ENCODE data around the gene EFNA2.
A peak's percentile ranks its signal among the peaks of the same experiment; 100 is the strongest.

DNA sequence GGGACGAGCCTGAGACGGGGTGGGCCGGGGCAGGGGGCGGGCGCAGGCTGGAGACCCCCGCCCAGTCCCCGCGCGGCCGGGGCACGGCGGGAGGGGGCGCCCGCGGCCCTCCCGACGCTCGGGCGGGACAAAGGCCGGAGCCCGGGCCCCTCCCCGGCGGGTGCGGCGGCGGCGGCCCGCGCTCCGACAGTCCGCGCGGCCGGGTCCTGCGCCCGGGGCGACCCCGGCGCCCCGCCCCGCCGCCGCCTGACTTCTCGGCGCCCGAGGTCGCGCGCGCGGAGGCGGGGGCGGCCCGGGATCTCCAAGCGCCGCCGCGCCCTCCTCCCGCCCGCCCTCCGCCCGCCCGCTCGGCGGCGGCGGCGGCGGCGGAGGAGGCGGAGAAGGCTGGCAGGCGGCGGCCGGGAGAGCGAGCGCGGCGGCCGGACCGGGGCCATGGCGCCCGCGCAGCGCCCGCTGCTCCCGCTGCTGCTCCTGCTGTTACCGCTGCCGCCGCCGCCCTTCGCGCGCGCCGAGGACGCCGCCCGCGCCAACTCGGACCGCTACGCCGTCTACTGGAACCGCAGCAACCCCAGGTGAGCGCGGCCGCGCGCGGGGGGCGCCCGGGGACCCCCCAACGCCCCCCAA is at the start of gene EFNA2:
- no peak for TF ChIP-seq CTCF (IDR thresholded peaks at IDR 0.05; ENCODE audit: poor library complexity, severe bottlenecking)
- TF ChIP-seq, protein P1, sequence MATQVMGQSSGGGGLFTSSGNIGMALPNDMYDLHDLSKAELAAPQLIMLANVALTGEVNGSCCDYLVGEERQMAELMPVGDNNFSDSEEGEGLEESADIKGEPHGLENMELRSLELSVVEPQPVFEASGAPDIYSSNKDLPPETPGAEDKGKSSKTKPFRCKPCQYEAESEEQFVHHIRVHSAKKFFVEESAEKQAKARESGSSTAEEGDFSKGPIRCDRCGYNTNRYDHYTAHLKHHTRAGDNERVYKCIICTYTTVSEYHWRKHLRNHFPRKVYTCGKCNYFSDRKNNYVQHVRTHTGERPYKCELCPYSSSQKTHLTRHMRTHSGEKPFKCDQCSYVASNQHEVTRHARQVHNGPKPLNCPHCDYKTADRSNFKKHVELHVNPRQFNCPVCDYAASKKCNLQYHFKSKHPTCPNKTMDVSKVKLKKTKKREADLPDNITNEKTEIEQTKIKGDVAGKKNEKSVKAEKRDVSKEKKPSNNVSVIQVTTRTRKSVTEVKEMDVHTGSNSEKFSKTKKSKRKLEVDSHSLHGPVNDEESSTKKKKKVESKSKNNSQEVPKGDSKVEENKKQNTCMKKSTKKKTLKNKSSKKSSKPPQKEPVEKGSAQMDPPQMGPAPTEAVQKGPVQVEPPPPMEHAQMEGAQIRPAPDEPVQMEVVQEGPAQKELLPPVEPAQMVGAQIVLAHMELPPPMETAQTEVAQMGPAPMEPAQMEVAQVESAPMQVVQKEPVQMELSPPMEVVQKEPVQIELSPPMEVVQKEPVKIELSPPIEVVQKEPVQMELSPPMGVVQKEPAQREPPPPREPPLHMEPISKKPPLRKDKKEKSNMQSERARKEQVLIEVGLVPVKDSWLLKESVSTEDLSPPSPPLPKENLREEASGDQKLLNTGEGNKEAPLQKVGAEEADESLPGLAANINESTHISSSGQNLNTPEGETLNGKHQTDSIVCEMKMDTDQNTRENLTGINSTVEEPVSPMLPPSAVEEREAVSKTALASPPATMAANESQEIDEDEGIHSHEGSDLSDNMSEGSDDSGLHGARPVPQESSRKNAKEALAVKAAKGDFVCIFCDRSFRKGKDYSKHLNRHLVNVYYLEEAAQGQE (IDR thresholded peaks at IDR 0.05; ENCODE audit: borderline replicate concordance), result no peak
- TF ChIP-seq RAD21 (conservative IDR thresholded peaks at IDR 0.05), result no peak
- TF ChIP-seq MXI1 (conservative IDR thresholded peaks at IDR 0.05; ENCODE audit: poor library complexity, severe bottlenecking), result no peak
- TF ChIP-seq POLR2AphosphoS5 (IDR thresholded peaks at IDR 0.05), result peak; percentile 45
- no peak for TF ChIP-seq EP300 (conservative IDR thresholded peaks at IDR 0.05; ENCODE audit: poor library complexity, severe bottlenecking)
- TF ChIP-seq EZH2 (IDR thresholded peaks at IDR 0.05; ENCODE audit: borderline replicate concordance, insufficient read depth, low read length, poor library complexity, severe bottlenecking), result no peak
- no peak for TF ChIP-seq SMC3 (conservative IDR thresholded peaks at IDR 0.05; ENCODE audit: poor library complexity)
